Activated CD4-positive, alpha-beta memory T cell treated with anti-CD3 and anti-CD28 coated beads for 36 hours (primary cell): ENCODE measurements around the gene PACC1. TPM values are rescaled to one million over a fixed set of nuclear protein-coding genes. Genes with fewer than 3 reads are reported as not detected.

Source experiments
- CTCF ChIA-PET: fragments of 350-600 bp; sonication (Branson Sonifier 250); formaldehyde crosslinking; loops from one replicate; lab custom pipeline; 2021; ENCODE audit warnings: antibody characterized with exemption, inconsistent platforms; lab: Charles Lee
- POLR2A ChIA-PET: fragments of 350-600 bp; sonication (Branson Sonifier 250); formaldehyde crosslinking; loops from one replicate; lab custom pipeline; 2021; ENCODE audit warnings: antibody characterized with exemption; lab: Charles Lee
- DNase-seq: peaks from one replicate; pipeline ENCODE4 v3.0.0-alpha.2; 2020
- H3K27ac Mint-ChIP-seq: one replicate; pipeline ENCODE4 v1.8.0; 2021; ENCODE audit warnings: mixed read lengths
- H3K27me3 Mint-ChIP-seq: one replicate; pipeline ENCODE4 v1.8.0; 2021; ENCODE audit warnings: mixed read lengths
- H3K36me3 Mint-ChIP-seq: one replicate; pipeline ENCODE4 v1.8.0; 2021; ENCODE audit warnings: mixed read lengths
- H3K4me1 Mint-ChIP-seq: one replicate; pipeline ENCODE4 v1.8.0; 2021; ENCODE audit warnings: low read depth, mixed read lengths
- H3K4me3 Mint-ChIP-seq: one replicate; pipeline ENCODE4 v1.8.0; 2021; ENCODE audit warnings: mild to moderate bottlenecking, mixed read lengths
- H3K9me3 Mint-ChIP-seq: one replicate; pipeline ENCODE4 v1.8.0; 2021; ENCODE audit warnings: mixed read lengths
- intact Hi-C: fragments of 100-400 bp; cut with micrococcal nuclease; formaldehyde crosslinking; loops from one replicate; pipeline ENCODE4 v1.15.1; 2023
- total RNA-seq, 2 experiments: library from RNA; stranded (reverse); gene quantifications; one replicate each; pipeline ENCODE4 v1.2.3, GENCODE V29; 2021

Gene PACC1
- total RNA-seq, 2 experiments from 2014 or later = 9.6 to 10.0 TPM

DNA sequence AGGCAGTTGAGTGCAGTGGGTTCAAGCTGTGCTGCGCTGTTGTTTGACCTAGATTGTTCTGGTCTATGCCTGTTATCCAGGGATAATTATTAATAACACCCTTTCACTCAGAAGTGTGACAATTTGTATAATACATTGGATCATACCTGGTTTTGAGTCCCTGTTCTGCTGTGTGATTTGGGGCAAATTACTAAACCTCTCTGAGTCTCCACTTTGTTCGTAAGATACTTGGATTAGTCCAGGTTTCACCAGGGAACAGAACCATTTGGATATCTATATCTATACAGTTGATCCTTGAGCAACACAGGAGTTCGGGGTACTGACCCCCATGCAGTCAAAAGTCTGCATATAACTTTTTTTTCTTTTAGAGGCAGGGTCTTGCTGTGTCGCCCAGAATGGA is 20.3 kb upstream of the PACC1 start:
- Mint-ChIP-seq H3K4me1 (peaks cover 33% of the 10 kb centered on the region), H3K4me3 (no peak overlapping the region), H3K9me3 (no peaks in the 10 kb centered on the region), H3K27ac (no peak overlapping the region), H3K36me3 (no peaks in the 10 kb centered on the region), H3K27me3 (no peaks in the 10 kb centered on the region)
- CTCF ChIA-PET = no interaction called here
- POLR2A ChIA-PET = no interaction called here
- DNase-seq = no peak
- intact Hi-C loops = loop anchor here (5.0 kb wide), 1 partner anchor 398 kb away; the partner anchor contains the start of genes DTL and INTS7

DNA sequence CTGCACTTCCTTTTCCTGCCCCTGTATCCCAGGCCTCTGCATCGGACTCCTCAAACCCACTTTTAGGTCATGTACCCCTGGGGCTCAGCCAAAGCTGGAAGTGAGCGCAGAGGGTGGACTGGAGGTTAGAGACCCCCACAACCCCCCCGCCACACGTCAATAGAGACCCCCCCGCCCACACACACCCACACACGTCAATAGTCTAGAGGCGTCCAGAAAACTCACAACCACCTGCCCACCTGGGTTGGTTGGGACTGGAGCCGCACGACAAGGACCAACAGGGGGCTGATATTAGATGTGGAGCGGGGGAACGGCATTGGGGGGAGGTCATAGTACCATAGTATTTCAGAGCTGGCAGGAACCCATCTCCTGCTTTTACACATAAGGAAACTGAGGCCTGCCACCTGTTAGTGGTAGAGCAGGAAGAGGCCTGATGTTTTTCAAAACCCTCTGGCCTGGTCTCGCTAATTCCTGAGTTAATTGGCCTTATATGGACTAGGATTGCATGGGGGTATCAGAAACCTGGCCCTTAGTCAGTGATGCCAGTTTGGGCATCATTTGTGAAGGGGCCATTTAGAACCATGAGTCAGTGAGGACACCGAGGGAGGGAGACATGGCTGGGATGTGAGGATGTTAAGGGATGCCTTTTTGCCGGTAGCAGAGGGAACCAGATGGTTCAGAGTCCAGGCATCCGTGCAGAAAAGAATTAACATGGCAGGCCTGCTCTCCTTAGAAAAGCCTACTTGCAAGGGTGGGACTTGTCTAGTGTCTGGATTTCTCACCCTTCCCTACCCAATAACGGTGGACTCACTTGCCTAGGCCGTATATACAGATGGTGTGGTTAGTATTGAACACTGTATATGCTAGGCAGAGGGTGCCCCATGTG is 19.1 kb upstream of the PACC1 start:
- intact Hi-C loops = loop anchor here (5.0 kb wide), 1 partner anchor 397 kb away; the partner anchor contains the start of genes DTL and INTS7
- H3K9me3 Mint-ChIP-seq = no peaks in the 10 kb centered on the region
- H3K4me3 Mint-ChIP-seq = peak overlapping the region; percentile 70
- H3K4me1 Mint-ChIP-seq = peaks cover 33% of the 10 kb centered on the region
- H3K27ac Mint-ChIP-seq = no peak overlapping the region
- CTCF ChIA-PET = interaction anchor here (1.1 to 2.2 kb wide), 3 partner anchors 22 to 736 kb away, joined by 3 to 12 read pairs (median 7); no protein-coding TSS in a partner anchor
- POLR2A ChIA-PET = interaction anchor here (1.3 kb wide), 1 partner anchor 175 kb away, joined by 4 read pairs; the partner anchor contains the start of gene ATF3
- H3K27me3 Mint-ChIP-seq = no peaks in the 10 kb centered on the region
- no peak for DNase-seq
- H3K36me3 Mint-ChIP-seq = no peaks in the 10 kb centered on the region

DNA sequence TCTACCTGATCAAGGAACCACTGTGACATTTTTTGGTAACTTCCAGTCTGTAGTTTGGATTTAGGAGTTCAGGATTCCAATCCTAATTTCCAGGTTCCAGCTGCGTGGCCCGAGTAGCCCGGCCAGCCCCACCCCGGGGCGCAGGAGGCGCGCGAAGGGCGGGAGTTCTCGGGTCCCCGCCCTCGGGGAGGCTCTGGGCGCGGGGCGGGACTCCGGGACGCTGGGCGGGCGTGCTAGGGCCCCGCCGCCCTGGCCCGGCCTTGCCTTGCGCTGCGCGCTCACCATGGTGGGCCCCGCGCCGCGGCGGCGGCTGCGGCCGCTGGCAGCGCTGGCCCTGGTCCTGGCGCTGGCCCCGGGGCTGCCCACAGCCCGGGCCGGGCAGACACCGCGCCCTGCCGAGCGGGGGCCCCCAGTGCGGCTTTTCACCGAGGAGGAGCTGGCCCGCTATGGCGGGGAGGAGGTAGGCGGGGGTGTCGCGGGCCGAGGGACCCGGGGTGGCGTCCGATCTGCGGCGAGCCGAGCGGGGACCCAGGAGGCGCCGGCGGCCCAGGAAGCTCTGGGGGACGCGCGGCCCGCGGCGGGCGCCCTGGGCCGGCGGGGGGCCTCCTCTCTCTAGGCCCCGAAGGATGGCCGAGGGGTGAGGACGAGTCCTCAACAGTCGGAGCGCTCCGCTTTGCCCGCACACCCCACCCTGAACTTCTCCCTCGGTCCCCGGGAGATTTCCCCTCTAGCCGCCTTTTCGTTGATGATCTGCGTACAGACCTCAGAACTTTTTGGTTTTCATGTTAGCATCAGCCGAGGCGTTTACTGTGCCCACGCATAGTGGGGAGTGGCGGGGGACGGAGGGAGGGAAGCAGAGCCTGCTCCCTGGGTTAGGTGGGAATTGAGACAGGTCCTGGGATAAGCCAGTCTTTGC is 18.2 kb upstream of the PACC1 start, which contains the start of gene NENF:
Gene NENF (plus strand): TSS at position 260 of the 916 bp plus-strand sequence. CDS start 24 bp downstream, at position 284.
- CTCF ChIA-PET = interaction anchor here (0.9 to 2.2 kb wide), 4 partner anchors 23 to 735 kb away, joined by 3 to 12 read pairs (median 5); no protein-coding TSS in a partner anchor
- no peaks in the 10 kb centered on the region for H3K27me3 Mint-ChIP-seq
- no peaks in the 10 kb centered on the region for H3K36me3 Mint-ChIP-seq
- no peak within 1 kb of the TSS for H3K27ac Mint-ChIP-seq
- intact Hi-C loops = loop anchor here (1.0 to 5.0 kb wide), 2 partner anchors 18 to 396 kb away; partner anchors contain the start of genes DTL and INTS7
- H3K4me3 Mint-ChIP-seq = peak within 1 kb of the TSS; percentile 73
- H3K9me3 Mint-ChIP-seq = no peaks in the 10 kb centered on the region
- H3K4me1 Mint-ChIP-seq = peaks cover 33% of the 10 kb centered on the region
- DNase-seq = peak; percentile 84
- POLR2A ChIA-PET = interaction anchor here (0.6 to 1.3 kb wide), 4 partner anchors 125 to 297 kb away, joined by 3 to 4 read pairs (median 3); partner anchors contain the start of gene ATF3

DNA sequence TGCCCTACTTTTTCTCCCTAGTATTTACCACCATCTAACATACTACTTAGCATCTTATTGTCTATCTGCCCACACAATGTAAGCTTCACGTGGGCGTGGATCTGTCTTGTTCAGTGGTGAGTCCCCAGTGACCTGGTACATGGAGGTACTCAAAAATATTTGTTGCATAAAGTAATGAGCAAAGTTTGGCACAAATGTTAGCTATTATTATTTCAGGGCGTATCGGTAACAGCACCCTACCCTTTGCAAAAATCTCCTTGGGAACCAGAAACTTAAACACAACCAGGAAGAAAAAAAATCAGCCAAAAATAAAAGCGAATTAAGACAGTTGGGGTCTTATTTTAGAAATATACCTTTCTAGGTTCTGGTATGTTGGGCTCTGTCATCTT is 17.6 kb upstream of the PACC1 start:
- no peak overlapping the region for H3K27ac Mint-ChIP-seq
- intact Hi-C loops = loop anchor here (1.0 to 5.0 kb wide), 2 partner anchors 17 to 395 kb away; partner anchors contain the start of genes DTL and INTS7
- H3K27me3 Mint-ChIP-seq = no peaks in the 10 kb centered on the region
- H3K36me3 Mint-ChIP-seq = no peaks in the 10 kb centered on the region
- H3K4me3 Mint-ChIP-seq = peak overlapping the region; percentile 73
- CTCF ChIA-PET = interaction anchor here (0.9 to 2.2 kb wide), 4 partner anchors 24 to 734 kb away, joined by 3 to 12 read pairs (median 5); no protein-coding TSS in a partner anchor
- POLR2A ChIA-PET = interaction anchor here (0.6 to 1.3 kb wide), 4 partner anchors 125 to 297 kb away, joined by 3 to 4 read pairs (median 3); partner anchors contain the start of gene ATF3
- H3K4me1 Mint-ChIP-seq = peaks cover 28% of the 10 kb centered on the region
- DNase-seq = no peak
- no peaks in the 10 kb centered on the region for H3K9me3 Mint-ChIP-seq

DNA sequence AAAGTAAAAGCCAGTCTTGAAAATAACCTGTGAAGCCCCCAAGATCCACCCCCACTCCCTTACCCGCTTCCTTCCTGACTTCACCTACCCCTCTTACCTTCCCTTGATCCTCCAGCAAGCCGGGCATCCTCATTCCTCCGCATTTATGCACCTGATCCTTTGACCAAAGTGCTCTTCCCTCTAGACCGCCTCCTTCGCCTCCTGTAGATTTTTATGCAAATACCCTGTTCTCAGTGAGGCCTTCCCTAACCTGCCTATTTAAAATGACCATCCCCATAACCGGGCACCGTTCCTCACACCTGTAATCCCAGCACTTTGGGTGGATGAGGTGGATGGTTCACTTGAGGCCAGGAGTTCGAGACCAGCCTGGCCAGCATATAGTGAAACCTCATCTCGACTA is 17.0 kb upstream of the PACC1 start:
- CTCF ChIA-PET = interaction anchor here (2.0 to 2.3 kb wide), 4 partner anchors 24 to 397 kb away, joined by 5 to 12 read pairs (median 10); partner anchors contain the start of gene INTS7
- POLR2A ChIA-PET = interaction anchor here (0.9 kb wide), 1 partner anchor 126 kb away, joined by 3 read pairs; no protein-coding TSS in a partner anchor
- H3K4me3 Mint-ChIP-seq = peak overlapping the region; percentile 38
- H3K9me3 Mint-ChIP-seq = no peaks in the 10 kb centered on the region
- H3K27me3 Mint-ChIP-seq = no peaks in the 10 kb centered on the region
- no peak for DNase-seq
- H3K27ac Mint-ChIP-seq = no peak overlapping the region
- no peaks in the 10 kb centered on the region for H3K36me3 Mint-ChIP-seq
- intact Hi-C loops = loop anchor here (1.0 to 5.0 kb wide), 2 partner anchors 16 to 394 kb away; partner anchors contain the start of genes DTL and INTS7
- H3K4me1 Mint-ChIP-seq = peaks cover 26% of the 10 kb centered on the region

DNA sequence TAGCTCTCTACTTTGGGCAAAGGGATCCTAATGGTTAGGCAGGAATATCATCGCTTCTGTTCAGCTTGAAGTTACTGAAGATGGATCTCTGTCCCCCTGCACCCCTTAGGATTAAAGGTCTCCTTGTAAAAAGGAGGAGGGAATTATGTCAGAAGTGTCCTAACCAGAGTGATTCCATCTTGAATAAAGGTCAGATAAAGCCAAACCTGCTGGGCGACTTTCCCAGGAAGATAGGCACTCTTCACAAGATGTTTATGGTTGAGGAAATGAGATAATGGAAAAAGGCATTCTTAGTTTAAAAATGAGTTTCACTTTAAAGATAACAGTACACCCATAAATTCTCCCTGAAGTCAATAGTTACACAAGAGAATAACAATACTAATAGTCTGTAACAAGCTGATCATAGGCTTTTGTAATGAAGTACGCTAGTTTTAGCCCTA is 16.3 kb upstream of the PACC1 start:
- H3K9me3 Mint-ChIP-seq = no peaks in the 10 kb centered on the region
- H3K27me3 Mint-ChIP-seq = no peaks in the 10 kb centered on the region
- CTCF ChIA-PET = interaction anchor here (2.0 to 2.3 kb wide), 2 partner anchors 25 to 396 kb away, joined by 5 to 12 read pairs; partner anchors contain the start of gene INTS7
- H3K36me3 Mint-ChIP-seq = no peaks in the 10 kb centered on the region
- H3K4me3 Mint-ChIP-seq = no peak overlapping the region
- intact Hi-C loops = loop anchor here (5.0 kb wide), 1 partner anchor 394 kb away; the partner anchor contains the start of genes DTL and INTS7
- POLR2A ChIA-PET = no interaction called here
- H3K27ac Mint-ChIP-seq = no peak overlapping the region
- H3K4me1 Mint-ChIP-seq = peaks cover 26% of the 10 kb centered on the region
- no peak for DNase-seq

DNA sequence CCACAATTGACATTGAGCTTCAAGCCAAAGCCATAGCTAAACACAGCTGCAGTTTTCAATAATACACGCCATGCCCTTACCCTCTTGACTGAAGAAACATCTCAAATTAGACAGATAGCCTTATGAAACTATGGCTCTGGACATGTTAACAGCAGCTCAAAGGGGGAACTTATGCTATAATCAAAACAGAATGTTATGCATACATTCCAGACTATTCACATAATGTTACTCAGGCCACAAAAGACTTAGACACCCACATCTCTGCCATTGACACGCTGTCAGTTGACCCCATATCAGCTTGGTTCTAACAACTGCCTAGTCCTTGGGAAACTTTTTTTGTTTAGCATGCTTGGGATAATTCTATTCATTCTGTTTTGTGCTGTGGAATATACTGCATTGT is 15.7 kb upstream of the PACC1 start:
- H3K36me3 Mint-ChIP-seq = no peaks in the 10 kb centered on the region
- no peak for DNase-seq
- CTCF ChIA-PET = interaction anchor here (2.0 to 2.3 kb wide), 2 partner anchors 25 to 396 kb away, joined by 5 to 12 read pairs; partner anchors contain the start of gene INTS7
- POLR2A ChIA-PET = interaction anchor here (1.2 kb wide), 1 partner anchor 9 kb away, joined by 3 read pairs; no protein-coding TSS in a partner anchor
- no peak overlapping the region for H3K4me3 Mint-ChIP-seq
- peaks cover 26% of the 10 kb centered on the region for H3K4me1 Mint-ChIP-seq
- no peaks in the 10 kb centered on the region for H3K9me3 Mint-ChIP-seq
- no peak overlapping the region for H3K27ac Mint-ChIP-seq
- intact Hi-C loops = loop anchor here (5.0 kb wide), 1 partner anchor 393 kb away; the partner anchor contains the start of genes DTL and INTS7
- no peaks in the 10 kb centered on the region for H3K27me3 Mint-ChIP-seq

DNA sequence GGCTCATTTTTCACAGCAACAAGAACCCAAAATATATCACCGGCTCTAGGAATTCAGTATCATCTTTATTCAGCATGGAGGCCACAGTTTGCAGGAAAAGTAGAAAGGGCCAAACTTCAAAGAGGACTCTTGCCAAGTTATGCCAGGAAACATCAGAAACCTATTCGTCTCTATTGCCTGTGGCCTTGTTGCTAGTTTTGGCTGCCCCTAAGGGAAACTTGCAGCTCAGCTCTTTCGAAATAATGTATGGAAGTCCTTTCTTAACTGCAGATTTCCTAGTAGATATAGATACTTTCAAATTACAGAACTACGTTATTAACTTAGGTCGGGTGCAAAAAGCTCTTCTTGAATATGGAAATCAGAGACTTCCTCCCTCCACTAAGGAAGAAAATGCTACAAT is 13.8 kb upstream of the PACC1 start:
- Mint-ChIP-seq H3K36me3 (no peaks in the 10 kb centered on the region), H3K4me3 (no peak overlapping the region), H3K27ac (no peak overlapping the region), H3K4me1 (peaks cover 19% of the 10 kb centered on the region), H3K9me3 (no peaks in the 10 kb centered on the region), H3K27me3 (peaks cover 5% of the 10 kb centered on the region)
- DNase-seq = no peak
- intact Hi-C loops = no loop called here
- CTCF ChIA-PET = interaction anchor here (1.4 to 5.5 kb wide), 2 partner anchors 28 to 60 kb away, joined by 3 to 32 read pairs; no protein-coding TSS in a partner anchor
- POLR2A ChIA-PET = no interaction called here

DNA sequence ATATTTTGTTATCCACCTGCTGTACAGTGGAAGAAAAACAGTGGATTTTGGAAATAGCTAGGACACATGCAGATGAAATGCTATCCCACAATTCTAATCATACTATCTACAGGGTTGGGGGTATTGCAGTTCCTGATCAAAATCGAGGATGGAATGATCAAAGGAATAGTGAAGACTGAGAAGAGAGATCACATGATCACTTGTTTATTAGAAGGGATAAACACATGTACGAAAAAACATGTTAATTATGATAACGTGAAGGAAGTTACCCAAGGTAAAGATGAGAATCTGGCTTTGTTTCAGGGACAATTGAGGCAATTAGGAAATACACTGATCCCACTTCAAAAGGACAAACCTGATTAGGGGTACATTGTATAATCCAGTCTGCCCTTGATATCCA is 9.2 kb upstream of the PACC1 start:
- ChIA-PET CTCF (interaction anchor here (5.5 kb wide), 1 partner anchor 32 kb away, joined by 32 read pairs; no protein-coding TSS in a partner anchor), POLR2A (no interaction called here)
- intact Hi-C loops = no loop called here
- Mint-ChIP-seq H3K4me3 (no peak overlapping the region), H3K27ac (no peak overlapping the region), H3K4me1 (no peaks in the 10 kb centered on the region), H3K9me3 (no peaks in the 10 kb centered on the region), H3K36me3 (no peaks in the 10 kb centered on the region), H3K27me3 (peaks cover 5% of the 10 kb centered on the region)
- DNase-seq = no peak

DNA sequence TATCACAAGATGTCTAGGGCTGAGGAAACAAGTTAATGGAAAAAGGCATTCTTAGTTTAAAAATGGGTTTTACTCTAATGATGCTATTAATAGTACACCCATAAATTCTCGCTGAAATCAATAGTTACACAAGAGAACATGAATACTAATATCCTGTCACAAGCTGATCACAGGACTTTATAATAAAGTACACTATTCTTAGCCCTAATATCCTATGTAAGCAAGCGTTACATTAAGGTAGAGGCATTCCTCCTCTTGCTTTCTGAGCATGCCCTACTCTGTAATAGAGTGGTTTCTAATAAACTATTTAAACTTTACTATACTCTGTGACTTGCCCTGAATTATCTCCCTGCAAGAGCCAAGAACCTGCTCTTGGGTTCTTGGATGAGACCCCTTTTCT is 6.5 kb upstream of the PACC1 start:
- H3K27me3 Mint-ChIP-seq = peaks cover 5% of the 10 kb centered on the region

More for the DNA sequence above, 6.5 kb upstream of the PACC1 start:
- ChIA-PET POLR2A (no interaction called here), CTCF (no interaction called here)
- Mint-ChIP-seq H3K4me3 (no peak overlapping the region), H3K9me3 (no peaks in the 10 kb centered on the region), H3K36me3 (no peaks in the 10 kb centered on the region), H3K27ac (no peak overlapping the region), H3K4me1 (no peaks in the 10 kb centered on the region)
- DNase-seq = no peak
- intact Hi-C loops = no loop called here
